ENCODE data around the gene NSMCE1. TPM values are rescaled to one million over a fixed set of nuclear protein-coding genes. Genes with fewer than 3 reads are reported as not detected.

Gene NSMCE1
- total and polyA plus RNA-seq, 2 donors (not counting 1 experiment from before 2014, with no cell fraction given): 29.0 to 61.9 TPM

- CTCF ChIA-PET: interaction anchor here (0.6 to 13.3 kb wide), 7 partner anchors 12 to 117 kb away, joined by 3 to 172 read pairs (median 4); no protein-coding TSS in a partner anchor
- WGBS (ENCODE audit: insufficient coverage): 31% methylated on average over 6 of the region's 9 CpGs
- Mint-ChIP-seq H3K27ac (peak overlapping the region; percentile 97), H3K27me3 (no peaks in the 10 kb centered on the region), H3K9me3 (ENCODE audit: insufficient read depth) (no peaks in the 10 kb centered on the region), H3K4me3 (peak overlapping the region; percentile 98), H3K4me1 (peaks cover 80% of the 10 kb centered on the region)
- H2AFZ ChIP-seq (ENCODE audit: insufficient read depth, low read depth, low read length, poor library complexity, severe bottlenecking): no peak overlapping the region
- peaks cover 81% of the 10 kb centered on the region for H3K79me2 ChIP-seq (ENCODE audit: control insufficient read depth, insufficient read depth, low read length)
- peak overlapping the region; percentile 90 to 97 for H3K27ac ChIP-seq (ENCODE audit: low read length in 2 of 2)
- no peaks in the 10 kb centered on the region for H3K27me3 ChIP-seq (replicated peaks in 1 of 4; ENCODE audit: control extremely low read depth in 1 of 4, control insufficient read depth in 3 of 4, insufficient read depth in 4 of 4, low read length in 3 of 4)
- peak overlapping the region; percentile 83 to 98 (median 93) for H3K4me3 ChIP-seq (ENCODE audit: control extremely low read depth in 1 of 5, extremely low read depth in 1 of 5, insufficient read depth in 1 of 5, low read depth in 2 of 5, low read length in 4 of 5)
- peaks cover 62% of the 10 kb centered on the region for H4K20me1 ChIP-seq (ENCODE audit: control insufficient read depth, insufficient read depth, low read length, poor library complexity, severe bottlenecking)
- POLR2A ChIA-PET: interaction anchor here (1.0 to 2.3 kb wide), 8 partner anchors 40 to 136 kb away, joined by 3 to 9 read pairs (median 4); partner anchors contain the start of gene NSMCE1
- no peaks in the 10 kb centered on the region for H3K9me3 ChIP-seq (ENCODE audit: control extremely low read depth in 1 of 3, control insufficient read depth in 2 of 3, insufficient read depth in 1 of 3, low read length in 2 of 3)
- peaks cover 0 to 39% of the 10 kb centered on the region in 2 experiments for H3K36me3 ChIP-seq (replicated peaks in 1 of 2; ENCODE audit: control extremely low read depth in 1 of 2, control insufficient read depth in 1 of 2, extremely low read depth in 1 of 2, insufficient read depth in 2 of 2, low read length in 1 of 2)
- no peak for TF ChIP-seq CTCF (IDR thresholded peaks at IDR 0.05)
- no peak for TF ChIP-seq EZH2 (IDR thresholded peaks at IDR 0.05; ENCODE audit: borderline replicate concordance, insufficient read depth, low read depth, low read length, poor library complexity, severe bottlenecking)
- peak; percentile 11 for ATAC-seq (ENCODE audit: low read depth)
- peaks cover 46 to 72% of the 10 kb centered on the region in 2 donors for H3K4me1 ChIP-seq (ENCODE audit: control insufficient read depth in 2 of 2, insufficient read depth in 2 of 2, low read length in 2 of 2)
- peak overlapping the region; percentile 98 for H3K9ac ChIP-seq (ENCODE audit: low read length)
- peak overlapping the region; percentile 88 for H3K4me2 ChIP-seq (replicated peaks; ENCODE audit: low read depth, low read length, poor library complexity, severe bottlenecking)
- DNase-seq: peak; percentile 52
- intact Hi-C loops (cut with micrococcal nuclease): loop anchor here (1.0 to 10.0 kb wide), 2 partner anchors 80 to 89 kb away; partner anchors contain the start of gene IL21R
Measured at GRCh38 chr16:27315333-27316037, 46.9 kb upstream of the NSMCE1 start.

GRCh38 chr16:27314986-27315332 is 46.4 kb upstream of the NSMCE1 start:
- H3K79me2 ChIP-seq (ENCODE audit: control insufficient read depth, insufficient read depth, low read length): peaks cover 76% of the 10 kb centered on the region
- no peak for DNase-seq

More at GRCh38 chr16:27314986-27315332, 46.4 kb upstream of the NSMCE1 start:
- peak overlapping the region; percentile 90 to 97 for H3K27ac ChIP-seq (ENCODE audit: low read length in 2 of 2)
- peak overlapping the region; percentile 88 for H3K4me2 ChIP-seq (replicated peaks; ENCODE audit: low read depth, low read length, poor library complexity, severe bottlenecking)
- H3K9ac ChIP-seq (ENCODE audit: low read length): peak overlapping the region; percentile 98
- Mint-ChIP-seq H3K27ac (peak overlapping the region; percentile 97), H3K27me3 (no peaks in the 10 kb centered on the region), H3K9me3 (ENCODE audit: insufficient read depth) (no peaks in the 10 kb centered on the region), H3K4me3 (peak overlapping the region; percentile 98), H3K4me1 (peaks cover 79% of the 10 kb centered on the region)
- no peaks in the 10 kb centered on the region for H3K27me3 ChIP-seq (replicated peaks in 1 of 4; ENCODE audit: control extremely low read depth in 1 of 4, control insufficient read depth in 3 of 4, insufficient read depth in 4 of 4, low read length in 3 of 4)
- no peaks in the 10 kb centered on the region for H3K9me3 ChIP-seq (ENCODE audit: control extremely low read depth in 1 of 3, control insufficient read depth in 2 of 3, insufficient read depth in 1 of 3, low read length in 2 of 3)
- POLR2A ChIA-PET: interaction anchor here (0.9 to 1.8 kb wide), 7 partner anchors 16 to 86 kb away, joined by 3 to 5 read pairs (median 4); partner anchors contain the start of gene NSMCE1
- intact Hi-C loops (cut with micrococcal nuclease): loop anchor here (1.0 to 10.0 kb wide), 2 partner anchors 80 to 90 kb away; partner anchors contain the start of gene IL21R
- H4K20me1 ChIP-seq (ENCODE audit: control insufficient read depth, insufficient read depth, low read length, poor library complexity, severe bottlenecking): peaks cover 57% of the 10 kb centered on the region
- TF ChIP-seq CTCF (IDR thresholded peaks at IDR 0.05) (no peak), EZH2 (IDR thresholded peaks at IDR 0.05; ENCODE audit: borderline replicate concordance, insufficient read depth, low read depth, low read length, poor library complexity, severe bottlenecking) (no peak)
- peaks cover 48 to 67% of the 10 kb centered on the region in 2 donors for H3K4me1 ChIP-seq (ENCODE audit: control insufficient read depth in 2 of 2, insufficient read depth in 2 of 2, low read length in 2 of 2)
- no peak overlapping the region for H2AFZ ChIP-seq (ENCODE audit: insufficient read depth, low read depth, low read length, poor library complexity, severe bottlenecking)
- H3K36me3 ChIP-seq (replicated peaks in 1 of 2; ENCODE audit: control extremely low read depth in 1 of 2, control insufficient read depth in 1 of 2, extremely low read depth in 1 of 2, insufficient read depth in 2 of 2, low read length in 1 of 2): peaks cover 0 to 34% of the 10 kb centered on the region in 2 experiments
- H3K4me3 ChIP-seq (ENCODE audit: control extremely low read depth in 1 of 5, extremely low read depth in 1 of 5, insufficient read depth in 1 of 5, low read depth in 2 of 5, low read length in 4 of 5): peak overlapping the region; percentile 83 to 98 (median 93)
- CTCF ChIA-PET: interaction anchor here (0.8 to 13.3 kb wide), 5 partner anchors 11 to 80 kb away, joined by 3 to 172 read pairs (median 4); no protein-coding TSS in a partner anchor
- no peak for ATAC-seq (ENCODE audit: low read depth)
- 49% methylated on average over 2 of the region's 2 CpGs for WGBS (ENCODE audit: insufficient coverage)

Measured in B cell (primary cell).